HG03064 (cell line): ENCODE measurements around the gene TFAM.

ENCODE experiments used
- ATAC-seq: cut with Tn5 transposase; IDR thresholded peaks from one replicate; pipeline ENCODE4 v1.9.1; 2021; ENCODE audit warnings: low read depth; ENCODE audit not compliant: unreplicated experiment

Gene TFAM

GRCh38 chr10:58431903-58432302 is 46.7 kb downstream of the TFAM start:
- ATAC-seq: no peak

- ATAC-seq: no peak
These were observed 47.9 kb downstream of the TFAM start for GRCh38 chr10:58433066-58433465.

GRCh38 chr10:58433571-58433970 is 48.4 kb downstream of the TFAM start:
- no peak for ATAC-seq

GRCh38 chr10:58435297-58435985 is 50.2 kb downstream of the TFAM start:
- ATAC-seq: no peak

- no peak for ATAC-seq
These were observed 50.9 kb downstream of the TFAM start for GRCh38 chr10:58436071-58436470.

GRCh38 chr10:58438340-58438871 is 53.2 kb downstream of the TFAM start:
- ATAC-seq: no peak

GRCh38 chr10:58438986-58439385 is 53.8 kb downstream of the TFAM start:
- no peak for ATAC-seq

- ATAC-seq: no peak
These were observed 54.6 kb downstream of the TFAM start for GRCh38 chr10:58439632-58440364.

- ATAC-seq: no peak
These were observed 55.3 kb downstream of the TFAM start for GRCh38 chr10:58440484-58440883.

- ATAC-seq: no peak
These were observed 59.1 kb downstream of the TFAM start for GRCh38 chr10:58444321-58444720.

- ATAC-seq: no peak
These were observed 59.7 kb downstream of the TFAM start for GRCh38 chr10:58444876-58445275.

- no peak for ATAC-seq
These were observed 63.1 kb downstream of the TFAM start for GRCh38 chr10:58448121-58448935.
